Measurements from ENCODE around the gene PTPRZ1. TPM values are rescaled to one million over a fixed set of nuclear protein-coding genes. Genes with fewer than 3 reads are reported as not detected.

PTPRZ1 gene
- total RNA-seq, 1 experiment from 2014 or later: not detected

- Histone ChIP-seq H2AFZ (ENCODE audit: low read length) (no peak overlapping the region), H3K4me3 (ENCODE audit: low read length) (no peak overlapping the region), H3K9ac (ENCODE audit: low read length) (no peak overlapping the region), H3K9me3 (ENCODE audit: low read length) (no peaks in the 10 kb centered on the region), H3K36me3 (ENCODE audit: low read depth, low read length) (no peaks in the 10 kb centered on the region), H3K79me2 (ENCODE audit: low read length) (no peaks in the 10 kb centered on the region), H3K27ac (ENCODE audit: low read length) (no peak overlapping the region), H3K27me3 (ENCODE audit: low read length) (peaks cover 16% of the 10 kb centered on the region; the same call in 1 of the 2 replicates), H4K20me1 (ENCODE audit: low read length) (no peaks in the 10 kb centered on the region), H3K4me2 (ENCODE audit: low read length) (no peak overlapping the region), H3F3A (ENCODE audit: low read length, unreplicated experiment) (no peaks in the 10 kb centered on the region), H3K4me1 (ENCODE audit: insufficient read depth, low read length) (no peaks in the 10 kb centered on the region), H3K9me2 (replicated peaks; ENCODE audit: low read length) (no peaks in the 10 kb centered on the region)
- no peak for DNase-seq
- ATAC-seq: no peak
- intact Hi-C loops (cut with micrococcal nuclease): no loop called here
- ChIA-PET CTCF (no interaction called here), POLR2A (ENCODE audit: unreplicated experiment) (interaction anchor here (0.6 kb wide), 1 partner anchor 427 kb away, joined by 4 read pairs; no protein-coding TSS in a partner anchor)
- TF ChIP-seq CTCF (conservative IDR thresholded peaks at IDR 0.05; ENCODE audit: low read depth, low read length) (no peak), EZH2phosphoT487 (IDR thresholded peaks at IDR 0.05; ENCODE audit: borderline replicate concordance, low read length) (no peak), EZH2 (IDR thresholded peaks at IDR 0.05; ENCODE audit: low read length, unreplicated experiment) (no peak)
- no TSS peak for BruUV-seq (replicated peaks)
These were observed 58.4 kb downstream of the PTPRZ1 start for GRCh38 chr7:121931149-121931902.

GRCh38 chr7:121932768-121933167 lies 59.8 kb downstream of the PTPRZ1 start:
- Histone ChIP-seq H3K79me2 (ENCODE audit: low read length) (no peaks in the 10 kb centered on the region), H2AFZ (ENCODE audit: low read length) (no peak overlapping the region), H3K9me2 (replicated peaks; ENCODE audit: low read length) (no peaks in the 10 kb centered on the region), H3K4me1 (ENCODE audit: insufficient read depth, low read length) (no peaks in the 10 kb centered on the region), H3K36me3 (ENCODE audit: low read depth, low read length) (no peaks in the 10 kb centered on the region), H3K4me3 (ENCODE audit: low read length) (no peak overlapping the region), H3K27me3 (ENCODE audit: low read length) (0 out of 2 replicates have a peak, but pooled peaks cover 9% of the 10 kb centered on the region), H3K9me3 (ENCODE audit: low read length) (no peaks in the 10 kb centered on the region), H3K27ac (ENCODE audit: low read length) (no peak overlapping the region), H4K20me1 (ENCODE audit: low read length) (no peaks in the 10 kb centered on the region), H3K4me2 (ENCODE audit: low read length) (no peak overlapping the region), H3F3A (ENCODE audit: low read length, unreplicated experiment) (no peaks in the 10 kb centered on the region), H3K9ac (ENCODE audit: low read length) (no peak overlapping the region)
- ChIA-PET POLR2A (ENCODE audit: unreplicated experiment) (no interaction called here), CTCF (no interaction called here)
- ATAC-seq (no peak), DNase-seq (no peak)
- intact Hi-C loops (cut with micrococcal nuclease): no loop called here
- BruUV-seq (replicated peaks): no TSS peak
- TF ChIP-seq EZH2phosphoT487 (IDR thresholded peaks at IDR 0.05; ENCODE audit: borderline replicate concordance, low read length) (no peak), CTCF (conservative IDR thresholded peaks at IDR 0.05; ENCODE audit: low read depth, low read length) (no peak), EZH2 (IDR thresholded peaks at IDR 0.05; ENCODE audit: low read length, unreplicated experiment) (no peak)

GRCh38 chr7:121936951-121937623 lies 64.1 kb downstream of the PTPRZ1 start:
- Histone ChIP-seq H3K27me3 (ENCODE audit: low read length) (peaks cover 19% of the 10 kb centered on the region; the same call in 1 of the 2 replicates), H3K9me3 (ENCODE audit: low read length) (no peaks in the 10 kb centered on the region), H3K79me2 (ENCODE audit: low read length) (no peaks in the 10 kb centered on the region), H4K20me1 (ENCODE audit: low read length) (no peaks in the 10 kb centered on the region), H3K27ac (ENCODE audit: low read length) (no peak overlapping the region), H3K9me2 (replicated peaks; ENCODE audit: low read length) (no peaks in the 10 kb centered on the region), H3K4me3 (ENCODE audit: low read length) (no peak overlapping the region), H3F3A (ENCODE audit: low read length, unreplicated experiment) (no peaks in the 10 kb centered on the region), H3K4me2 (ENCODE audit: low read length) (no peak overlapping the region), H3K9ac (ENCODE audit: low read length) (no peak overlapping the region), H2AFZ (ENCODE audit: low read length) (no peak overlapping the region), H3K4me1 (ENCODE audit: insufficient read depth, low read length) (no peaks in the 10 kb centered on the region), H3K36me3 (ENCODE audit: low read depth, low read length) (no peaks in the 10 kb centered on the region)
- no peak for DNase-seq
- no TSS peak for BruUV-seq (replicated peaks)
- POLR2A ChIA-PET (ENCODE audit: unreplicated experiment): no interaction called here
- CTCF ChIA-PET: no interaction called here
- no peak for TF ChIP-seq EZH2phosphoT487 (IDR thresholded peaks at IDR 0.05; ENCODE audit: borderline replicate concordance, low read length)
- TF ChIP-seq CTCF (conservative IDR thresholded peaks at IDR 0.05; ENCODE audit: low read depth, low read length): no peak
- no peak for TF ChIP-seq EZH2 (IDR thresholded peaks at IDR 0.05; ENCODE audit: low read length, unreplicated experiment)
- ATAC-seq: no peak
- intact Hi-C loops (cut with micrococcal nuclease): no loop called here
